NCI-H446 treated with DMSO at 0.1 percent for 48 hours (cell line): ENCODE data around the gene SPO11.

ENCODE experiments used
- DNase-seq: peaks from one replicate; lab custom pipeline; 2025; lab: John Stamatoyannopoulos, UW

Gene SPO11

DNA sequence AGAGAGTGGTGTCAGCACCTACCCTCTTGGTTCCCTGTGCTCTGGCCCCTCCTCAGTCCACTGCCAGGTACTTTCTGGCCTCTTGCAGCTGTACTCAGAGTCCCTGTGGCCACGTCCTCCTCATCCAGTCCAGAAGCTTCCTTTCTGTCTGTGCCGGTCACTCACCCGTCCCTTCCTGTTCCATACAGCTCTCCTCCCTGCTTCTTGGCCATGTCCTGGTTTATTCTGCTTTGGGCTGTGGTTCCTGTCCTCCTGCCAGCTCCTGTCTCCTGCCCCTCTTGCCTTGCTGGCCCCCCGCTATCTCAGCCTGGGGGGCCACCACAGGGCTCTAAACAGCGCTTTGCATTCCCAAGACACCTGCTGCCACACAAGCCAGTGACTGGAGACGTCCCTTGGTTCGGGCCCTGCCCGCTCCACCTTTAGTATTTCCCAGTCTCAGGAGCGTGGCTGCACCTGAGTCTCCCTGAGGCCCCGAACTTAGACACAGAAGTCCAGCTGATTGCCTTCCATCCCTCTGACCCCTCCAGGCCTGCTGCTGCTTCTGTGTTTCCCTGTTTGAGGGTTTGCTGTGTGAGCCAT, 46.1 kb downstream of the SPO11 start:
- DNase-seq = no peak

DNA sequence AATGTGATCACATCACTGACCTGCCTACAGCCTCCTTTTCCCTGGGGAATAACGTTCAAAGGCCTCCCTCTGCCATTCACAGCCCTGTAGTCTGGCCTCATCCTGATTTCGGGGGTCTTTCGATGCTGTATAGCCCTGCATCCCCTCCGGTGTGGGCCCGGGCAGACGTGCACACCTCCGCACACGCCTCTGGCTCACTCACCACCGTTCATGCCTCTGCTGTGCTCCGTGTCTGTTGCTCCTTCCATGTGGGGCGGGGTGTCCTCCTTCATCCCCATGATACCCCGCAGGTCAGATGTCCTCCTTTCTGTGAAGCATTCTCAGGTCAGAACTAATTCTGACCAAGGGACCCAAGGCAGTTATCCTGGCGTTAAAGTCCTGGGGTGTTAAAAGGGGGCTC, 47.7 kb downstream of the SPO11 start:
- no peak for DNase-seq

DNA sequence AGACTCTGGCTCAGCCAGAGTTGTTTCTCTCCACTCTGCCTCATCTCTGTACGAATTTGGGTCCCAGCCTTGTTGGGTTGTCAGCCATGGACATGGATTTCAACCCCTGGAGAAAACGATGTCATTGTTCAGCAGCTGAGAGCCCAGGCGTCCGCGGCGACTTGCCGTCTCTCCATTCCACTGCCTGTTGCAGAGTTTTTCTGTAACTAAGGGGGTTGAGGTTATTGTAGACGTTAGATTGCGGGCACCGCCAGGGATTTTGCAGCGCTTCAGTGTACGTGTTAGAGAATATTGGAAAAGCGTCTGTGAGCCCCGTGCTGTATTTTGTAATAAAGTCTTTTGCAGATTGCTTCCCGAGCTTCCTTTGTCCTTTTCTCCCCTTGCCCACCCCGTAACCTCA, 48.5 kb downstream of the SPO11 start:
- DNase-seq = no peak

DNA sequence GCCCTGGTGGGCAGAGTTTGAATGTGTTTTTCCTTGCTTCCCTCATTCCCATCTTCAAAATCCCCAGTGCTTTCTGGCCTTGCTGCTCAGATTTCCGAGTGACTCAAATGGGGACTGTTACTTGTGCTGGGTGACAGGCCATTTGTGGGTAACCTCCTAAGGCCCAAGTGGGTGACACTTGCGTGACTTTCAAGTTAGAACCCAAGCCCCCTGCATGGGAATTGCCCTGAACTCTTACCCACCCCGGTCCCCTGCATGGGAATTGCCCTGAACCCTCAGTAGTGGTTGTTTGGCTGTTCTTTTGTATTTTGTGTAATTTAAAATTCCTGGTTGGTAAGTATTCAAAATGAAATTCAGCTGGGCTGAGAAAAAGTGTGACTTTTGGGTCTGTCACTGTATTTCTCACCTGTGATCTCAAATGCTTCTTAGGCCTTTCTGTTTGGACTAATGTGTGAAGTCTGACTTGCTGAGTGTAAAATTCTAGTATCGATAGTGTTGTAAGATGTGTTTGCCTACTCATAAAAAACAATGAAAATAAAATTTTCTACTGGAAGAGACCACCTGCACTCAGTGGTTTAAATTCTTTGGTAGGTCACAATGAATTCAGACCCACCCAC, 49.2 kb downstream of the SPO11 start:
- DNase-seq = no peak

DNA sequence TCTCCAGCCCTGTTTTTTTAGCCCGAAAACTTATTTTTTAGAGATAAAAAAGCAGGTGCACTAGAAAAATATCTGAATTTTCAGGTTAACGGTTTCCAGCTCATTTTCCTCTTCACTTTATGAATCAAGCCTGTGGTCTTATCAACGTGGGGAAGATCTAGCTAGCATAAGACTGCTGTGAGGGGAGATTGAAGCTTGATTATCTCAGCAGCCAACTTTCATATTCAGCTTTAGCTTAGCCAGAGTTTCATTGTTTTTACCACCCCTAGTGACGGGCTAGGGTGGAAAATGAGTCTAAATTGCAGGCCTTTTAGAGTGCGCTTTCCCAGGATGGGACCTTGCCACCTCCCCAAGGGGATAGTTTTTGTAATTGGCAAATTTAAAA, 49.7 kb downstream of the SPO11 start:
- DNase-seq = no peak

DNA sequence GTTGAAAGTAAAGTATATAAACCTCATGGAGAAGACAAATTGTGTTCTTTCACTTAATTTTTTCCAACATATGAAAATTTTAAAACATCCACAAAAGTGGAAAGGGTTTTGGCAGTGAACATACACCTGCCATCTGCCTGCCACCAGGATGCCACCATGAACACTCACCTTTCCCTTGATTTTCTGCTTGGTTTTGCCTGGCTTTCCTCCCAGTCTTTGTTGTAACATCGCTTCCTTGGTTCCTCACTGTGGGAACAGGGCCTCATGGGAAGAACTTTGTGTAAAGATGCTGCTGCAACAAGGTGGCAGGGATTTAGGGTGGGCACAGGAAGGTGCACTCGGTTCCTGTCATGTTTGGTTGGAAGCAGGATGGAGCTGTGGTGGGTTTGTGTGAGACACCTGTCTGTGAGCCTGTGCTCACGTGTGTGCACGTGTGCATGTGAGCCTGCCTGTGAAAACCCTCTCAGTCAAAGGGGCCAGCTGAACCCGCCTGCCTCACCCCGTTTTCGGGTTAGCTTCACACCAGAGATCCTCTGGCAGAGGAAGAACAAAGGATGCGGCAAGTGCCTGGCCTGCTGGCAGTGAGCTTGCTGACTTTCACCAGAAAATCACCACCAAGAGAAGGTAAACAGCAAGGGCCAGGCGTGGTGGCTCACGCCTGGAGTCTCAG, 50.6 kb downstream of the SPO11 start:
- no peak for DNase-seq

DNA sequence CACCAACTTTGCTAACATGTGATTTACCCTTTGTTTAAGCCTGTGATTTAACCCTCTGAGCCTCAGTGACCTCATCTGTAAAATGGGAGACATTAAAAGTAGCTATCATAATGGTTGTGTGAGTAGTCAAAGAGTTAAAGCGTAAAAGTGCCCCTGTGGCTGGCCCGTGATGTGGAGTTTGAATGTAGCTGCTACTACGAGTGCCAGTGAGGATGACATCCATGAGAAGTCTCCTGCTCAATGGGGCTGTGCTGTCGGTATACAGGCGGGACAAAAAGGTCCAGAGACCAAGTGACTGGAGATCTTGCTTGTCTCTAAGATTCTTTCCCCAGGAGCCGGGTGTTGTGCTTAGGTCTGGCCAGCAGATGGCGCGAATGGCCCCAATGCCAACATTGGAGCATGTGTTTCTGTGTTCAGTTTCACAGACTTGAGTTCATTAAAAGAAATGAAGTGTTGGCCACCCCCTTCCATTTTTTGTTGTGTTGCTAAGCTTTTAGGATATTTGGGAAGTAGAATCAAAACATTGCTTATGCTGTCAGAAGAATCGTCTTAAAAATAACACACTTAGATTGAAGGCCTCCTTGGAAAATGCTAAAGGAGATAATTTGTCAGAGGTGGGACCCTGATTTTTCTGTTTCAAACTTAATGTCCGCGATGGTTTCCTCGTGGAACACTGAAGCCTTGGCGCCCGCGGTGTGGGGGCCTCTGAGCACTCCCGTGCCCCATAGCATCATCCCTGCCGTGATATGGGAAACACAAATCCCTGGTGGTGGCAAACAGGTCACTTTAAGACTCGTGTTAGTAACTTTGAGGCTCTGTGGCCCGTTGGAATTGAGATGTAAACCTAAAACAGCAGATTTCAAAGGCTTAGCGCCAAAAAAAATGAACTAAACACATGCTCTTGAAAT, 52.2 kb downstream of the SPO11 start:
- DNase-seq = no peak

DNA sequence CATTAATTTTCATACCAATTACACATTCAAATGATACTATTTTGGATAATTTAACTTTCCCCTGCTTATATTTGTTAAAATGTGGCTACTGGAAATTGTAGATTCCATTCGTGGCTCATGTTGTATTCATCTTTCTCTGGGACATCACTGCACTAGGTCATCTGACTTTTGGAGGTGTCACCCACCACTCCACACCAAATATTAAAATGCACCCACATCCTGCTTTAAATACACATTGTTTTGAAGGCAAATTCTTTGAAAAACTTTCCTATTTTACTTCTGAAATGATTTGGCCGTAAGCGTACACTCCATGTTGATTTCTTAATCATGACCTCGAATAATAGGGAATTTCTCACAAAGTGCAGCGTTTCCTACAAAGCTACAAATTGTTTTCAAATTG, 52.9 kb downstream of the SPO11 start:
- no peak for DNase-seq

DNA sequence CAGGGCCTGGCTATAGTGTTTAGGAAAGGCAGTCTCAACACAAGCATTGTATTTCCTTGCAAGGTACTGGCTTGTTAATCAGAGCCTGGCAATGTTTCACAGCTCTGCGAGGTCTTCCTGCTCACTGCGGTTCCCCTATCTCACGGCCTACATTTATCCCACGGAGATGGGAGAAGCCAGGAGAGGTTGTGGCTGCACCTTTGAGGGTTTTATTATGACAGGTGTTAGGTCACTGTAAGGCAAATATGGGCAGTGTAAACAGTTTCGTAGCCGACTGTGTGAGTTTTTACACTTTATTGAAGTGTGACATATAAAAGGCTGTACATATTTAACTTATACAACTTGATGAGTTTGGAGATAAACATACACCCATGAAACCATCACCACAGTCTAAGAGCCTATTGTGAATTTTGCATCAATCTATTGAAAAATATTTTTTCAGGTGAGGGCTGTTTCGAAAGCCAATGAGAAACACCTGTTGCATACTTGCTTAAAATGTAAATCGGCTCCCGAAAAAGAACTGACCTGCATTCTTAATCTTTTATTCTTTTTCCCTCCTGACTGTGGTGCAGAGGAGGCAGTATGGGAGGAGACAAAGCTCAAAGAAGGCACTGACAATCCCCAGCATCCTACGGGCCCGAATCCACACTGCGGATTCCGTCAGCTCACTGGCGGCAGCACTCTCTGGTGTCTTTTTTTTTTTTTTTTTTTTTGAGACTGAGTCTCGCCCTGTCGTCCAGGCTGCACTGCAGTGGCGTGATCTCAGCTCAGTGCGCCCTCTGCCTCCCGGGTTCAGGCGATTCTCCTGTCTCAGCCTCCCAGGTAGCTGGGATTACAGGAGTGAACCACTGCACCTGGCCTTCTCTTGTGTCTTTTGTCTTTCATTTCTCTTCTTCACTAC, 54.1 kb downstream of the SPO11 start:
- DNase-seq = no peak

DNA sequence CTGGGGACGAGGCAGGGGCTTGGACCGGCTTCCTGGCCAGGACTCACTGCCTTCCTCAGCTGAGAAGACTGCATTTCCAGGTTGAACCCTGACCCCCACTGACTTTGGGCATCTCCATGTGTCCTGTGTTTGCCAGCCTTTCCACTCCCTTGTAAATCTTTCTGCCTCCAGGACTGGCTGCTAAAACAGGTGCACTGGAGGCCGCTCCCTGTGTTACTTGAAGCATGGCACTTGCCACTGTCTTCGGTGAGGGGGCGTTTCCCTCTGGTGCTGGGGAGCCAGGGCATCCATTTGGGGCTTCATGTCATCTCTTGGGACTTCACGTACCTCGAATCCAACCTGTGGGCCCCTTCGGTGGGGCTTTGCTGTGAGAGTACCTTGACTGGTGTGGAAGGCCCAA, 54.9 kb downstream of the SPO11 start:
- no peak for DNase-seq

DNA sequence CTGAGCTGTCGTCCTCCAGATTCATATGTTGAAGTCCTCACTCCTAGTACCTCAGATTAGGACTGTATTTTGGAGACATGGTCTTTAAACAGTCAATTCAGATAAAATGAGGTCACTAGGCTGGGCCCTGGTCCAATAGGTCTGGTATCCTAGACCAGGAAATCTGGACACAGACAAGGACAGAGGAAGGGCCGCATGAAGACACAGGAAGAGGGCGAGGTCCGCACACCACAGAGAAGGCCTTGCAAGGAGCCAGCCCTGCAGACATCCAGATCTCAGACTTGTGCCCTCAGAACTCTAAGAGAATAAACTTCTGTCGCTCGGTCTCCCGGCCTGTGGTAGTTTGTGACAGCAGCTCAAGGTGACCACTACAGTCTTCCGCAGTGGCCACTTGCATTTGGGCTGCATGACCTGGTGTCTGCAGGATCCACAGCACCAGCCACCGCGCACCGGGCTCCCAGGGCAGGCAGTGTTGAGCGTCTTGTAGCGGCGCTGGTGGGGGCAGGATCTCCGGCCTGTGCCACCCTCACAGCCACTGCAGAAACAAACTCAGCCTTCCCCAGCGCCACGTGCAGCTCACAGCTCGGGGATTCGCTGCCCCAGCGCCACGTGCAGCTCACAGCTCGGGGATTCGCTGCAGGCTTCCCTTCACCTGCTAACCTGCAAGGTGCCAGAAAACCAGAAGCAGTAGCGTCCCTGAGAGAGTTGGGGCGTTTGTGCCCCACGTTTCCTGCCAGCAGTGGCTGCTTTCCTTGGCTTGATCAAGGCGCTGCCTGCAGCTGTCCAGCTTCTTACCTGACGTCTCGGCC, 55.6 kb downstream of the SPO11 start:
- DNase-seq = no peak

DNA sequence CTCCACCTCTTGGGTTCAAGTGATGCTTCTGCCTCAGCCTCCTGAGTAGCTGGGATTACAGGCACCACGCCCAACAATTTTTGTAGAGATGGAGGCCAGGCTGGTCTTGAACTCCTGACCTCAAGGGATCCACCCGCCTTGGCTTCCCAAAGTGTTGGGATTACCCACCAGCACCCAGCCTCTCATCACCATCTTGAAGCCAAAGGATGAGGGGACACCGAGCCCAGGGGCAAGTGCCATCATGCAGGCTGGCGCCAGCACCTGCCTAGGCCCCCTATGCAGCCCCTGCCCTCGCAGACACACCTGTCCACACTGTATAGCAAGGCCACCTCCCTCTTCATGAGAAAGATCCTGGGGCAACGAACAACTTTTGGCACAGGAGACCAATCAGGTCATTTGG, 56.3 kb downstream of the SPO11 start:
- DNase-seq = no peak

DNA sequence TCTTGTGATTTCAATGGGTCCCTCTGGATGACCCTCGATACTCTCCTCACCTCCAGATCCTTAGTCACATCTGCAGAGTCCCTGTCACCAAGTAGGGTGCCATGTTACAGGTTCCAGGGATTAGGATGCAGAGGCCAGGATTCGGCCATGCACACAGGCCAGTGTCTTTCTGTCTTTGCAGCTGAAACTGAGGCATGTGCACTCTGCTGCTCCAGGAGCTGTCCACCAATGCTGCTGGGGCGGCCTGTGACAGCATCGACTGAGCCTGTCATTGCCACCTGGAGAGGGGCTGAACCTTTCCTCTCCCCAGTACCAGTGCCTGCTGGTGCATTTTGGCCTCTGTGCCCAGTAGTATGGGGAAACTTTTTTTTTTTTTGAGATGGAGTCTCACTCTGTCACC, 57.2 kb downstream of the SPO11 start:
- no peak for DNase-seq

DNA sequence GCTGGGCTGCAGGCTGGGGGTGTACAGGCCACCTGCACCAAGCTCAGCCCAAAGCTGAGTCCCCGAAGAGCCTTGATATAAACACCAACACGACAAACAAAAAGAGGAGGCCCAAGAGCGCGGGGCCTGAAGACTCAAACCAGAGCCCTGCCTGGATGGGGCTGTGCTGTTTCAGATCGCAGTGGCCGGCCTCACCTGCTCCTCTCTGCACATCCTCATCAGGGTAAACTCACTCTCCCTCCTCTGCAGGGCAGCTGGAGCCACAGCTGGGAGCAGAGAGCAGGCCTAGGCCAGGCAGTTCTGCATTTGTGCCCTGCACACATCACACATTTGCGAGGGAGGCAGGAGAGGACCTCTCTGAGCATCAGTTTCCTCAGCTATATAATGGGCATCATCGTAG, 57.9 kb downstream of the SPO11 start:
- DNase-seq = no peak

DNA sequence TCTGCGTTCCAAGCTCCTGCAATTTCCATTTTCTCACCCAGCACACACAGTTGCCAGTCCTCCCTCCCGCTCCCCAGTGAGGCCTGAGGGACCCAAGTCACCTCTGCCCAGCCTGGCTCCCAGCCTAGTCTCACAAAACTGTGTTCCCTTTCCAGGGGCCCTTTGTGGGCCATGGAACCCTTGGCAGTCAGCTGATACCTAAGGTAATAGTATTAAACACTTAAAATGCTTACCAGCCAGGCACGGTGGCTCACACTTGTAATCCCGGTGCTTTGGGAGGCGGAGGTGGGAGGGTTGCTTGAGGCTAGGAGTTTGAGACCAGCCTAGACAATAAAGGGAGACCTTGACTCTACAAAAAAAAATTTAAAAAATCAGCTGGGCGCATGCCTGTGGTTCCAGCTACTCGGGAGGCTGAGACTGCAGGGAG, 58.4 kb downstream of the SPO11 start:
- no peak for DNase-seq

DNA sequence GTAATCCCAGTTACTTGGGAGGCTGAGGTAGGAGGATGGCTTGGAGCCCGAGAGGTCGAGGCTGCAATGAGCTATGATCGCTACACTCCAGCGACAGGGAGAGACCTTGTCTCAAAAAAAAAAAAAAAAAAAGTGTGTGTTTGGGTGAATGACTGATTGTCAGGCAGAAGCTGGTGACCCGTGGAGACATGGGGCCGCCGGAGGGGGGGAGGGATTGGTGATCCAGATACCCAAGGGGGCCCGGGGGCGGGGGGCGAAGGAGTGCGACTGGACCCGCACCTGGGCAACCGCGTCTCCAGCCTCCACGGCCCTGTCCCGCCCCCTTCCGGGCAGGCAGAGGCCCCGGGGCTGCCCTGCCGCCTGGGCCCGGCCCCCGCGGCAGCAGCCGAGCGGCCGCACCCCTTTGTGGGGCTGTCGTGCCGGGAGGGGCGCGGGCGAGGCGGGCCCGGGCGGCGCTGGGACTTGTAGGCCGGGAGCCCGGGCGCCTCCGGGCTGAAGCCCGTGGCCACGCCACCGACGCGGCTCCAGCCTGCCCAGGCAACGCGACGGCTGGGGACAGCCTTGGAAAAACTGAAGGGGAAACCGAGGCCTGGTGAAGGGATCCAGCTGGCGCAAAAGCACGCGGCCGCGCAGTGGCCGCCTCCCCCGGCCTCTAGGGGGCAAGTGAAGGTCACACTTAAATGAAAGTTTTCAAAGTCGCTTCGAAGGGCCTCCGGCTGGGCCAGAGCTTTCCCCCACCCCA, 59.5 kb downstream of the SPO11 start:
- no peak for DNase-seq

DNA sequence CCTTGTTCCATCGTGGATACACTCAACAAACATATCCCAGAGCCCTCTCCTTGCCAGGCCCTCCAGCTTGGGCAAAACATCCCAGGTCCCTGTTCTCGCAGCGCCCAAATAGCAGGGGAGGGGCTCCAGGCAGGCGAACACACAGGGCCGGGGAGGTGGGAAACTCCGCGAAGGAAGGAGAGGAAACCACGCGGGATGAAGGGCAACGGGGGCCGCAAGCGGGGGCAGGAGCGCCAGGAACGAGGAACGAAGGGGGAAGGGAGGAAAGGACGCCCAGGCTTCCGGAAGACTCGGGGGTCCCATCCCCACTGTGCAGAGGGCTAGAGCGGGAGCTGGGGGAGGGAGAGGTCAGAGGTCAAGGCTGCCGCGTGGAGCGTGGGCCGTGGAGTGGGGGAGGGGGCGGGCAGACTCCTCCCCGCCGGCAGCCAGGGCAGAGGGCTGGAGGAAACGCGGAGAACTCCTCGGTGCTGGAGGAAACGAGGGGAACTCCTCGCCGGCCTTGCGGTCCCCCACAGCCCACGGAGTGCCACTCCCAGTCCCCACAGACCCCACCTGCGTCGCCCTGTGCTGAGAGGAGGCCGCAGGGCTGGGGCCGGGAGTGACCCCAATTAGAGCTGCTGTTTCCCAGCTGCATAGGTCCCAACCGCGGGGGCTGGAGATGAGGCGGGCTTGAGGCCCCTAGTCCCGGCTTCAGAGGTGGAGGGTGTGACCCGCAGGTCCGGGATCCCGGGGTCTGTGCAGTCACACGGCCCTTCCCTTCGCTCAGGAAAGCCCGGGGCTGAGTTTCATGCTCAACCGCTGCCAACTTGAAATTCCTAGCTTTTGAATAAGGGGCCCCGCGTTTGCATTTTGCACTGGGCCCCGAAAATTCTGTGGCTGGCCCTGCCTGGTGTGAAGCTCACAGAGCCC, 60.3 kb downstream of the SPO11 start:
- DNase-seq = no peak

DNA sequence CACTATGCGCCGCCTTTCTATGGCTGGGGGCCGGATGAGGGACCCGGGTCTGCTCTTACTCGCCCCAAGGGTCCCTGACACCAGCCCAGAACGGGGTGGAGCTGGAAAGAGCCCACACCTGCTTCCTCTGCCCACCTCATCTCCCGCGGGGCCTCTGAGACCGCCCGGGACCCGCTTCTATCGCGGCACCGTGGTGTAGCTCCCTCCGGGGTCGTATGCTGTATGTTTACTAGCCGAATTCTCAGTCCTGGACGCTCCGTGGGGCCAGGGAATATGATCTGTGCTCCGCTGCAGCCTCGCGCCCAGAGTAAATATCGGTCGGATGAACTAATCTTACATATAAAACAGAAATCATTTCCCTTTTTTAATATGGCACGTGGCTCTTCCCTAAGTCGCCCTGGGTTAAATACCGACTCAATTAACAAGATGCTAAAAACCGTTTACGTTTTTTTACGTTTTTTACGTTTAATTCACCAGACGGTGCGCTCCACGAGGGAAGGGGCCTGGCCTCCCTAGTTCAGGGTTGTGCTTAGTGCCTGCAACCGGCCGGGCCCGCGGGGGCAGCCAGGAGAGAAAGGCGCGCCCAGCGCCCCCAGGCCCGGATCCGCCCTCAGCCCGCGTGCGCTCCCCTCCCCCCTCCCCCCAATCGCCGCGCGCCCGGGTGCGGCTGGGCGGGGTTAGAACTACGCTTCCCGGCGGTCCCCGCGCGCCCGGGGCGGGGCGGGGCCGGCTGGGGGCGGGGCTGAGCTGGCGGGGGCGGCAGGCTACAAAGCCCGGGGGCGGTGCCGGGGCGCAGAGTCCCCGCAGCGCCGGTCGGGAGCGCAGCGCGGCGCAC, 61.2 kb downstream of the SPO11 start, which contains the start of gene RBM38:
Gene RBM38 (plus strand): TSS at position 793 of the 835 bp plus-strand sequence. CDS start 186 bp downstream, outside the sequence.
- peak; percentile 14 for DNase-seq
